Activated T-helper 2 cell treated with anti-CD3 and anti-CD28 coated beads, Interferon-gamma antibody, Interleukin-2, Interleukin-4, amounts not matched to agents 10 μg/mL and 5 μg/mL and 100 μg/mL, durations not matched to agents 14 hours and 24 hours and 36 hours (primary cell): Measurements from ENCODE around the gene FAM13B. TPM values are rescaled to one million over a fixed set of nuclear protein-coding genes. Genes with fewer than 3 reads are reported as not detected.
A peak's percentile ranks its signal among the peaks of the same experiment; 100 is the strongest.
"Not testable (repeated sequence)": the region's sequence is repeated elsewhere in the genome, so short reads cannot be mapped to it uniquely, and the experiment has no call there.

ENCODE experiments used
- DNase-seq: peaks from one replicate; pipeline ENCODE4 v3.0.0; 2021; ENCODE audit warnings: low spot score
- H3K27ac Mint-ChIP-seq: one replicate; pipeline ENCODE4 v1.8.0; 2021; ENCODE audit warnings: mixed read lengths
- H3K27me3 Mint-ChIP-seq: one replicate; pipeline ENCODE4 v1.8.0; 2021; ENCODE audit warnings: low read depth, mixed read lengths
- H3K36me3 Mint-ChIP-seq: one replicate; pipeline ENCODE4 v1.8.0; 2021; ENCODE audit warnings: low read depth, mixed read lengths
- H3K4me1 Mint-ChIP-seq: one replicate; pipeline ENCODE4 v1.8.0; 2021; ENCODE audit warnings: low read depth, mixed read lengths
- H3K4me3 Mint-ChIP-seq: one replicate; pipeline ENCODE4 v1.8.0; 2021; ENCODE audit warnings: low read depth, mild to moderate bottlenecking, moderate library complexity, mixed read lengths
- H3K9me3 Mint-ChIP-seq: one replicate; pipeline ENCODE4 v1.8.0; 2021; ENCODE audit warnings: mixed read lengths
- intact Hi-C: fragments of 100-400 bp; cut with micrococcal nuclease; formaldehyde crosslinking; loops from one replicate; pipeline ENCODE4 v1.15.1; 2023
- total RNA-seq: library from RNA; stranded (reverse); gene quantifications from 2 replicates; pipeline ENCODE4 v1.2.3, GENCODE V29; 2022

Gene FAM13B
- total RNA-seq, 1 donor from 2014 or later = 20.3 TPM

DNA sequence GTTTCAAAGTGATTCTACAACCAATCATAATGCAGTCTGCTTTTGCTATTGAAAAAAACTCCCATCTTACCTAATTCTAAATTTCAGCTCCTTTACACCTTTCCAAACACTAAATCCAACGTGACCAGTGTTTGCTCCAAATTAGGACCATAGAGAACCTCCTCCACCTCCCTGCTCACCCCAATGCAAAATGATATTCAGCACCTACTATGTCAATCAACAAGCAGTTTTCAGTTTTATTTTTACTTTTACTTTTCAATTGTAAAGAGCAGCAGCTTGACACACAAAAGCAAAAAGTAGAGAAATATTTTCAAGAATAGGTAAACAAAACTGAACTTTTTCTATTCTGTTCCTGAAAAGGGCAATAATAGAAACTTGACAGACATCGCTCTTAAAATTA is 3.4 kb downstream of the FAM13B start:
- peak overlapping the region; percentile 43 for H3K27ac Mint-ChIP-seq

DNA sequence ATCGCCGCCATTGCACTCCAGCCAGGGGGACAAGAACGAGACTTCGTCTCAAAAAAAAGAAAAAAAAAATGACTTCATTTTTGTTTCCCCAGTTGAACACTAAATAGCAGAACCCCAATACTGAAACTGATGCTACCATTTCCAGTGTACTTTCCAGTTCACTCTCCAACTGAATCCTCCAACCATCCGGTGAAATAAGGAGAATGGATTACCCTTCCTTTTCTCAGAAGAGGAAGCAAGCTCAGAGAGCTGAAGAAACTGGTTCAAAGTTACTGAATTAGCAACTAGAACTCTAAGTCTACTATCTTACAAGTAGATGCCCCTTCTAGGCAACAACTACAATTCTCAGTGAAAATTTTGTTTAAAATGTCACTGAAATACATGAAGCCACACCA is 3.9 kb downstream of the FAM13B start:
- no peak for DNase-seq
- Mint-ChIP-seq H3K27ac (no peak overlapping the region), H3K9me3 (no peaks in the 10 kb centered on the region), H3K4me3 (peak overlapping the region; percentile 19), H3K27me3 (no peaks in the 10 kb centered on the region), H3K4me1 (peaks cover 60% of the 10 kb centered on the region), H3K36me3 (peaks cover 47% of the 10 kb centered on the region)
- intact Hi-C loops = no loop called here

More for the DNA sequence above, 3.4 kb downstream of the FAM13B start:
- Mint-ChIP-seq H3K36me3 (peaks cover 47% of the 10 kb centered on the region), H3K27me3 (no peaks in the 10 kb centered on the region), H3K4me3 (peak overlapping the region; percentile 66), H3K4me1 (peaks cover 55% of the 10 kb centered on the region), H3K9me3 (no peaks in the 10 kb centered on the region)
- no peak for DNase-seq
- intact Hi-C loops = no loop called here

DNA sequence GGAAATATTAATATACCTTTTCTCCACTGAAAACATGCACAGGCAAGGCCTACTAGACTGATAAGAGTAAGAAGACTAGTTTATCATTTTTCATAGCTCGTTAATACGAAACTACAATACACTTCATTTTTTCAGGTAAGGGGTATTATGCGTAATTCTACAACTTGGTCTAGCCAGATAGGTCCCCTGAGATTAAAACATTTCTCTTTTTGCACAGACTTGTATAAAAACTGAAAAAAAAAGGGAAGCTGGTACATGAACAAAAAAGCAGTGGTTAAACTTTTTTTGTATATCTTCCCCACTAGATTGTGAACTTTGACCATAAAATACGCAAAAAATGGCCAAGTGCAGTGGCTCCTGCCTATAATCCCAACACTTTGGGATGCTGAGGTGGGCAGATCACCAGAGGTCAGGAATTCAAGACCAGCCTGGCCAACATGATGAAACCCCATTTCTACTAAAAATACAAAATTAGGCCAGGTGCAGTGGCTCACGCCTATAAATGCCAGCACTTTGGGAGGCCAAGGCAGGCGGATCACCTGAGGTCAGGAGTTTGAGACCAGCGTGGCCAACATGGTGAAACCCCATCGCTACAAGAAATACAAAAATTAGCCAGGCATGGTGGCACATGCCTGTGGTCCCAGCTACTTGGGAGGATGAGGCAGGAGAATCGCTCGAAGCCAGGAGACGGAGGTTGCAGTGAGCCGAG is 4.5 kb downstream of the FAM13B start:
- H3K9me3 Mint-ChIP-seq, H3K27me3 Mint-ChIP-seq, DNase-seq, H3K4me3 Mint-ChIP-seq, H3K27ac Mint-ChIP-seq, intact Hi-C loops: not testable (repeated sequence)
- peaks cover 47% of the 10 kb centered on the region for H3K36me3 Mint-ChIP-seq
- H3K4me1 Mint-ChIP-seq = peaks cover 57% of the 10 kb centered on the region

DNA sequence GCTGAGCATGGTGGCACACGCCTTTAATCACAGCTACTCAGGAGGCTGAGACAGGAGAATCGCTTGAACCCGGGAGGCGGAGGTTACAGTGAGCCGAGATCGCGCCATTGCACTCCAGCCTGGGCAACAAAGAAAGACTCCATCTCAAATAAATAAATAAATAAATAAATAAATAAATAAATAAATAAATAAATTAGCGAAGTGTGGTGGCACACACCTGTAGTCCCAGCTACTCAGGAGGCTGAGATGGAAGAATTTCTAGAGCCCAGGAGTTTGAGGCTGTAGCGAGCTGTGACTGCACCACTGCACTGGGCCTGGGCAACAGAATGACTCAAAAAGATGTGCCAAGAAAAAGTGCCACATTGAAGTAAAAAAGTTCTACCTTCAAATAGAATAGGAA is 6.1 kb downstream of the FAM13B start:
- H3K9me3 Mint-ChIP-seq, intact Hi-C loops, H3K27me3 Mint-ChIP-seq, H3K4me3 Mint-ChIP-seq, DNase-seq, H3K27ac Mint-ChIP-seq: not testable (repeated sequence)
- Mint-ChIP-seq H3K36me3 (peaks cover 40% of the 10 kb centered on the region), H3K4me1 (peaks cover 56% of the 10 kb centered on the region)

DNA sequence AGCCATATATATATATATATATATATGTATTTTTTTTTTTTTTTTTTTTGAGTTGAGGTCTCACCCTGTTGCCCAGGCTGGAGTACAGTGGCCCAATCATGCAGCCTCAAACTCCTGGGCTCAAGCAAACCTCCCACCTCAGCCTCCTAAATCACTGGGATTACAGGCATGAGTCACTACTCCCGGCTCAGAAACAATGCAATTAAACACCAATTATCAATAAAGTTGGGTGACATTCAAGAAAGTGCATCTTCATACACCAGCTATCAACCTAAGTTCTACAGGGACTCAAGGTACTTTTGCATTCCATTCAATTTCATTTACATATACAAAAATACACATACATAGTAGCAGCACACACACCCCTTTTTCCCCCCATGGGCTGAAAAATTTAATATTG is 7.6 kb downstream of the FAM13B start:
- peaks cover 38% of the 10 kb centered on the region for H3K36me3 Mint-ChIP-seq
- H3K27me3 Mint-ChIP-seq = no peaks in the 10 kb centered on the region
- H3K4me3 Mint-ChIP-seq = no peak overlapping the region
- no peaks in the 10 kb centered on the region for H3K9me3 Mint-ChIP-seq
- intact Hi-C loops = no loop called here
- H3K4me1 Mint-ChIP-seq = peaks cover 45% of the 10 kb centered on the region
- DNase-seq = no peak
- no peak overlapping the region for H3K27ac Mint-ChIP-seq

DNA sequence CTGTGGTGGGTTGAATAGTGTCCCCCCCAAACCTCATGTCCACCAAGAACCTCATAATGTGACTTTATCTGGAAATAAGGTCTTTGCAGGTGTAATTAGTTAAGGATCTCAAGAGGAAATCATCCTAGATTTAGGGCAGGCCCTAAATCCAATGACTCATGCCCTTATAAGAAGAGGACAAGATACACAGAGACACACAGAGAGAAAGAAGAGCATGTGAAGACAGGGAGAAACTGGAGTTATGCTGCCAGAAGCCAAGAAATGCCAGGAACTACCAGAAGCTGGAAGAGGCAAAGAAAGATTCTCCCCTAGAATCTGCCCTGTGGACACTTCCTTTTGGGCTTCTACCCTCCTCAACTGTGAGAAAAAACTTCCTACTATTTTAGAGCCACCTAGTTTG is 8.8 kb downstream of the FAM13B start:
- H3K27me3 Mint-ChIP-seq = no peaks in the 10 kb centered on the region
- peaks cover 36% of the 10 kb centered on the region for H3K4me1 Mint-ChIP-seq
- H3K4me3 Mint-ChIP-seq = no peak overlapping the region
- peaks cover 38% of the 10 kb centered on the region for H3K36me3 Mint-ChIP-seq
- intact Hi-C loops = no loop called here
- no peaks in the 10 kb centered on the region for H3K9me3 Mint-ChIP-seq
- H3K27ac Mint-ChIP-seq = no peak overlapping the region
- no peak for DNase-seq

DNA sequence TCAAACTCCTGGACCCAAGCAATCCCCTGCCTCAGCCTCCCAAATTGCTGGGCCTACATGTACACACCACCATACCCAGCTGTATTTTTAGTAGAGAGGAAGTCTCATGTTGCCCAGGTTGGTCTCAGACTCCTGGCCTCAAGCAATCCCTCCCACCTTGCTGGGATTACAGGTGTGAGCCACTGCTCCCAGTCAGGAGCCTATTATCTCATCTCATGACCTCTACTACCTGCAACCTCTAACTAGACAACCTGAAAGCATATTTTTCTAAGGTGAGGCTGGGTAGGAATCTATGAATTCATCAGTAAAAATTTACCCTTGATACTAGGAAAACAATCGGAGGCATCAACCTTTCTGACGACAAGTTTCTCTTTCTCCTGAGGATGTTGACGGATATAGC is 10.0 kb downstream of the FAM13B start:
- DNase-seq = no peak
- Mint-ChIP-seq H3K4me1 (peaks cover 35% of the 10 kb centered on the region), H3K27ac (no peak overlapping the region), H3K4me3 (no peak overlapping the region), H3K27me3 (no peaks in the 10 kb centered on the region), H3K36me3 (peaks cover 48% of the 10 kb centered on the region), H3K9me3 (no peaks in the 10 kb centered on the region)
- intact Hi-C loops = no loop called here

DNA sequence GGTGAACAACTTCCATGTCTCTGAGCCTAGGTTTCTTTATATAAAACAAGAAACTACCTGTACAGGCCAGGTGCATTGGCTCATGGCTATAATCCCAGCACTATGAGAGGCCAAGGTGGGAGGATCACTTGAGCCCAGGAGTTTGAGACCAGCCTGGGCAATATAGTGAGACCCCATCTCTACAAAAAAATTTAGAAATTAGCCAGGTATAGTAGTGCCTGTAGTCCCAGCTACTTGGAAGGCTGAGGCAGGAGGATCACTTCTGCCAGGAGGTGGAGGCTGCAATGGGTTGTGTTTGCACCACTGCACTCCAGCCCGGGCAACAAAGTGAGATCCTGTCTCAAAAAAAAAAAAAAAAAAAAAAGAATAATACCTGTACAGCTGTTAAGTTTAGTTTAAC is 11.1 kb downstream of the FAM13B start:
- H3K36me3 Mint-ChIP-seq = peaks cover 50% of the 10 kb centered on the region
- H3K27me3 Mint-ChIP-seq = no peaks in the 10 kb centered on the region
- no peak for DNase-seq
- H3K27ac Mint-ChIP-seq = no peak overlapping the region
- H3K9me3 Mint-ChIP-seq = no peaks in the 10 kb centered on the region
- no peak overlapping the region for H3K4me3 Mint-ChIP-seq
- intact Hi-C loops = no loop called here
- H3K4me1 Mint-ChIP-seq = peaks cover 30% of the 10 kb centered on the region

DNA sequence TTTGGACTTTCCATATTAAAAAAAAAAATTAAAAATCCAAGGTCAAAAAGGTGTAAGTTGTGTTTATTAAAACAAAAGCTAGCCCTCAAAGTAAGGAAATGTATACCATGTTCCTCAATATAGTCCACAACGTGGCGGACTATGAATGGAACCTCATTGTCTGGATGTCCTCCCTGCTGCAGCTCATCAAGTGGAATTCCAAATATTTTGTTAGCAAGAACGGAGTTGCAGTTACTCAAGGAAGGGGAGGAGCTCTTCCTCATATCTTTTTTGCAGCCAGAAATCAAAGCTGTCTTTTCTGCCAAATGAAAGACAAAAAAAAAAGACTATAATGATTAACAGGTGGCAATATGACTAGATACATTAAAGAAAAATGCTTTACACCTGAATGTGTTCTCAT is 14.0 kb downstream of the FAM13B start:
- H3K36me3 Mint-ChIP-seq = peaks cover 53% of the 10 kb centered on the region
- H3K27me3 Mint-ChIP-seq = no peaks in the 10 kb centered on the region
- H3K27ac Mint-ChIP-seq = no peak overlapping the region
- H3K4me3 Mint-ChIP-seq = no peak overlapping the region
- peaks cover 26% of the 10 kb centered on the region for H3K4me1 Mint-ChIP-seq
- DNase-seq = no peak
- intact Hi-C loops = no loop called here
- no peaks in the 10 kb centered on the region for H3K9me3 Mint-ChIP-seq

DNA sequence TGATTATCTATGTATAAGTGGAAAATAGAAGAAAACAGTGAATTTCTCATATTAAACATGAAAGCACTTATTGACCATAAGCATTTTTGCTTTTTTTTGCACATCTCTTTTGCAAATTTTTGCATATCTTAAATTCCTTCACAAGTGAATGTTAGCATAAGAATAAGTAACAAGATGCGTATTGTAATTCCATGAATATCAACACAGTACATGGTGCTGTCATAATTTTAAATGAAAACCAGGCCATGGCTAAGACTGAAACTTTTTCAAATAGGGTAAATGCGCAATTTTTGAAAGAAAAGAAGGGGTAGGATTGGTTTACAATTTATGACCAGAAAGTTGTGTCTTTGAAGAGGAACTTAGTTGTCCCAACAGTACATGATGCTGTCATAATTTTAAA is 17.0 kb downstream of the FAM13B start:
- no peak for DNase-seq
- Mint-ChIP-seq H3K4me3 (no peak overlapping the region), H3K36me3 (peaks cover 67% of the 10 kb centered on the region), H3K27me3 (no peaks in the 10 kb centered on the region), H3K27ac (no peak overlapping the region), H3K4me1 (peaks cover 18% of the 10 kb centered on the region), H3K9me3 (no peaks in the 10 kb centered on the region)
- intact Hi-C loops = no loop called here

DNA sequence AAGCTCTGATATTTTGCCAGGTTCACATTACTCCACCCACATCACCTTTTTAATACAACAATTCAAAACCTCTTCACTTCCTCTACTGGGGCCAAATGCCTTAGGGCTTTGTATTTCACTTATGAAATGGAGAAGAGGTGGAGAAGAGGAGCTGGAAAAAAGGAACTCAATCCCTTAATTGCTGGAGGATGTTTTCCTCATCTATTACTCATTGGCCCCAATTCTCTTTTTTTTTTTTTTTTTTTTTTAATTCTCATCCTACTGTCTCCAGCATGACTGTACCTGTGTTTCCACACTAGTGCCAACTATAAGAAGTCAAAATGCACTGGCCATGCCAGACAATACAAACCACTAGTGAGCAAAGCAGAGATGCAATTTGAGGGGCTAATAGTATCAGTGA is 20.9 kb downstream of the FAM13B start:
- H3K27ac Mint-ChIP-seq = no peak overlapping the region
- H3K4me1 Mint-ChIP-seq = peaks cover 15% of the 10 kb centered on the region
- intact Hi-C loops = no loop called here
- H3K9me3 Mint-ChIP-seq = no peaks in the 10 kb centered on the region
- H3K27me3 Mint-ChIP-seq = no peaks in the 10 kb centered on the region
- no peak overlapping the region for H3K4me3 Mint-ChIP-seq
- no peak for DNase-seq
- peaks cover 61% of the 10 kb centered on the region for H3K36me3 Mint-ChIP-seq

DNA sequence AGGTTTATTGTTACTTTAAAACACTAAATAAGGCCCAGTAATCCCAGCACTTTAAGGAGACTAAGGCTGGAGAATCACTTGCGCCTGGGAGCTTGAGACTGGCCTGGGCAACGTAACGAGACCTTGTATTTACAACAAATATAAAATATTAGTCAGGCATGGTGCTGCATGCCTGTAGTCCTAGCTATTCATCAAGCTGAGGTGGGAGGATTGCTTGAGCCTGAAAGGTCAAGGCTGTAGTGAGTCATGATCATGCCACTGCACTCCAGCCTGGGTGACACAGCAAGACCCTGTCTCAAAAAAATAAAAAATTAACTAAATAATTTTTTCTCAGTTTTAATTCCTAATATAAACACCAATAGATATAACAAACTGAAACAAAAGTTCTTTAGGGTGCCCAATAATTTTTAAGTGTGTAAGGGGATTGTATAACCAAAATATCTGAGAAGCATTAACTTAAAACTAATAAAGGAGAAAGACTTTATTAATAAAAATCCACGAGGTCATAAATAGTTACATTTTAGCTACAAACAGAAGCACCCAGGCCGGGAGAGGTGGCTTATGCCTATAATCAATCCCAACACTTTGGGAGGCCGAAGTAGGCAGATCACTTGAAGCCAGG is 32.7 kb downstream of the FAM13B start:
- intact Hi-C loops = no loop called here
- Mint-ChIP-seq H3K27me3 (no peaks in the 10 kb centered on the region), H3K4me1 (peaks cover 27% of the 10 kb centered on the region), H3K4me3 (no peak overlapping the region), H3K9me3 (peaks cover 27% of the 10 kb centered on the region), H3K27ac (no peak overlapping the region), H3K36me3 (peaks cover 69% of the 10 kb centered on the region)
- no peak for DNase-seq

DNA sequence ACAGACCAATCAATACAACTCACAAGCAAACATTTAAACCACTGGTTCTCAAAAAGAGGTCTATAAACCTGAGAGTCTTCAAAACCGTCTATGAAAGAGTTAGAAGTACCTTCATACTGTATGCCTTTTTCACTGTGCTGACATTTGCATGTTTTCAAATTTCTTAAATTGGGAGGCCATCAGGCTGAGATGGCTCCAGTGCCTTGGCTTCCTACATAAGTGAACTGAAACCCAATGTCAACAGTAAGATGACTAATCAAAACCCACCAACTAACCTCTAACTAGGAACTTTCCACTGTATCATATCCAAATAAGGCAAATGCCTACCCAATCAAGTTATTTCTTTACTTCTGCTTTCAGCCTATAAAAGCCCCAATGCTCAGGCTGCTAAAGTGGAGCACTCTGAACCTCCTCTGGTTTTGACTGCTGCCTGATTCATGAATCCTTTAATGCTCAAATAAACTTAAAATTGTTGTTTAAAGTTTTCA is 35.1 kb downstream of the FAM13B start:
- Mint-ChIP-seq H3K27ac (peak overlapping the region; percentile 64), H3K27me3 (no peaks in the 10 kb centered on the region), H3K4me1 (peaks cover 33% of the 10 kb centered on the region), H3K36me3 (peaks cover 62% of the 10 kb centered on the region), H3K9me3 (peaks cover 27% of the 10 kb centered on the region), H3K4me3 (no peak overlapping the region)
- no peak for DNase-seq
- intact Hi-C loops = loop anchor here (2.0 kb wide), 1 partner anchor 35 kb away; the partner anchor contains the start of gene FAM13B
